NCI-H2196 (cell line): ENCODE data around the gene PDE9A.

ENCODE experiments used
- DNase-seq: peaks from one replicate; lab custom pipeline; 2025; ENCODE audit not compliant: unreplicated experiment; lab: John Stamatoyannopoulos, UW

PDE9A gene

GRCh38 chr21:42753804-42754203, 100.4 kb downstream of the PDE9A start:
- no peak for DNase-seq

DNA sequence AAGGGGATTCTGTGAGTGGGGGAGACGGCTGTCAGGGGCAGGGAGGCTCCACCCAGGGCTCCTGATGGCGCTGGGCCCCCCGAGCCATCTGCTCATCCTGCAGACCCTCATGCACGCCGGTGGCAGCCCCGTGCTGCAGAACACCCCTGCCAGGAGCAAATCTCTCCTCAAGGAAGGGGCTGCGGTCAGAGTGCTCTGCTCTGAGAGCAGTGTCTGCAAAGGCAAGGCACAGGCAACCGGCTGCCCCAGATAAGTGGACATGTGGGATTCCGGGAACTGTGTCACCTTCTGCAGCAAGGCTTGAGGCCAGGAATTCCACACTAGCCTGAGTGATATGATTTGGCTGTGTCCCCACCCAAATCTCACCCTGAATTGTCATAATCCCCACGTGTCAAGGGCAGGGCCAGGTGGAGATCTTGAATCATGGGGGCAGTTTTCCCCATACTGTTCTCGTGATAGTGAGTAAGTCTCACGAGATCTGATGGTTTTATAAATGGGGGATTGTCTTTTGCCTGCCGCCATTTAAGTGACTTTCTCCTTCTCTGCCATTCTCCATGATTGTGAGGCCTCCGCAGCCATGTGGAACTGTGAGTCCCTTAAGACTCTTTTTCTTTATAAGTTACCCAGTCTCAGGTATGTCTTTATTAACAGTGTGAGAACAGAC, 101.0 kb downstream of the PDE9A start:
- no peak for DNase-seq

- DNase-seq = no peak
Measured at GRCh38 chr21:42755031-42755665, 101.7 kb downstream of the PDE9A start.

GRCh38 chr21:42755766-42756579, 102.6 kb downstream of the PDE9A start:
- no peak for DNase-seq

- no peak for DNase-seq
Measured at GRCh38 chr21:42756580-42757250, 103.3 kb downstream of the PDE9A start.

GRCh38 chr21:42757422-42757821, 104.0 kb downstream of the PDE9A start:
- no peak for DNase-seq

- no peak for DNase-seq
Measured at GRCh38 chr21:42757826-42758655, 104.6 kb downstream of the PDE9A start.

DNA sequence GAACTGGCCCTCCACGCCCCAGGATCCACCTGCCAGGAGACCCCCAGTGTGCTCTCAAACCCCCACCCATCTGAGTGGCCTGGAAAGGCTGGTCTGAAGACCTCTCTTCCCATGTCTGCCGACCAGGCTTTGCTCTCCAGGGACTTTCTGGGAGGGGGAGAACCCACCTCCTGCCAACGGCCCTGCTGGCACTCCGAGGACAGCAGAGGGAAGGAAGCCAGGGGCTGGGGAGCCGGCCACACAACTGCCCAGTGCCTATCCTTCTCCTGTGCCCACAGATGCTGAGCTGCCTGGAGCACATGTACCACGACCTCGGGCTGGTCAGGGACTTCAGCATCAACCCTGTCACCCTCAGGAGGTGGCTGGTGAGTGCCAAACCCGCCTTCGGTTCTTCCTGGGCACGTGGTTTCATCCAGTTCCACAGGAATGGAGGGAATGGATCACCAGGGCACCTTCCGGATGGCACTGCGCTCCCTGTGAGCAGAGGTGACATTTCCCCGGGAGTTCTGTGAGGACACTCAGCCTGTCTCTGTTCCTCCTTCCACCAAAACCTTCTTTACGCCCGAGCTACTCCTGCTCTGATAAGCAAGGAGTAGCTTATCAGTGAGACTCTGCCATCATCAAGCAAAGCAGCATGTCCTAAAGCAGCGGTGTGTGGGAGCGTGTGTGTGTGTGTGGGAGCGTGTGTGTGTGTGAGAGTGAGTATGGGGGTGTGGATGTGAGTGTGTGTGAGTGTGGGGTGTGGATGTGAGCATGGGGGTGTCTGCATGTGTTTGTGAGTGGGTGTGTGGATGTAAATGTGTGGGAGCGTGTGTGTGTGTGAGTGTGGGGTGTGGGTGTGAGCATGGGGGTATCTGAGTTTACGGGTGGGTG, 105.5 kb downstream of the PDE9A start:
- DNase-seq = no peak

DNA sequence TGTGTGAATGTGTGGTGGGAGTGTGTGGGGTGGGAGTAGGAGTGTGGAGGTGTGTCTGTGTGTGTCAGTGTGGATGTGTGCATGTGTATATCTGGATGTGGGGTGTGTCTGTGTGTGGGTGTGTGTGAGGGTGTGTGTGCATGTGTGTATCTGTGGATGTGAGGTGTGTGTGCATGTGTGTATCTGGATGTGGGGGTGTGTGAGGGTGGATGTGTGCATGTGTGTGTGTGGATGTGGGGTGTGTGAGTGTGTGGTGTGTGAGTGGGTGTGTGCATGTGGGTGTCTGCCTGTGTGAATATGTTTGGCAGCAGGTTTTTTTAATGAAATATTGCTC, 106.1 kb downstream of the PDE9A start:
- DNase-seq = no peak

- no peak for DNase-seq
Measured at GRCh38 chr21:42760361-42760950, 107.0 kb downstream of the PDE9A start.

GRCh38 chr21:42760951-42761751, 107.7 kb downstream of the PDE9A start:
- no peak for DNase-seq

DNA sequence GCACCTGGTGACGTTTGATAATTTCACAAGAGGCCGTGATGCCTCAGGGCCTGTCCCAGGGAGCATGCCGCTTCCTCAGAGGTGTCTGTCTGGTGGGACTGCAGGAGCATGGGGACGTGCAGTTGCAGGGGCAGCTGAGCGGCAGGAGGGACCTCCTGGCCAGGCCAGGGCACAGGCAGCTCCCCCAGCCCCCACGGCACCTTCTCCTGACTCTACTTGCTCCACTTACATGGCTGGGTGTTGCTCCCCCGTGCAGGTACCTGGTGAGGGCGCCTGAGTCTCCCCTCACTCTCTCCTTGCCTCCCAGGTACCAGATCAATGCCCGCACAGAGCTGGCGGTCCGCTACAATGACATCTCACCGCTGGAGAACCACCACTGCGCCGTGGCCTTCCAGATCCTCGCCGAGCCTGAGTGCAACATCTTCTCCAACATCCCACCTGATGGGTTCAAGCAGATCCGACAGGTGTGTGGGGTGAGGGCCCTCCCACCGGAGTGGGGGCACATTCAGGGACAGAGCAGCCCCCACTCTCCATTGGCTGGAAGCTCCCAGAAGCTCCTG, 108.4 kb downstream of the PDE9A start:
- no peak for DNase-seq

- no peak for DNase-seq
Measured at GRCh38 chr21:42763581-42764442, 110.4 kb downstream of the PDE9A start.

DNA sequence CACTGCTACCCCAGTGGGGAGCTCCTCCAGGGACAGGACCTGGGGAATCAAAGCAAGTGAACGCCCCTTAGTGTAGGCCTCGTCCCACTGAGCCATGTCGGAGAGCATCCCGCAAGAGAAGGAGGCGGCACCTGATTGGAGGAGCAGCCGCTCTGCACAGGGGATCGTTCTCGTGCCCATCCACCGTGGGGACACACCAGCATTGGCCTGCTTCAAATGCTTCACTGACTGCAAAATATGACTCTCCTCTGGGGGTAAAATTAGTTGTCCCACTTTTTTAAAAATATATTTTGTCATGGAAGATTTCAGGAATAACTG, 111.0 kb downstream of the PDE9A start:
- DNase-seq = no peak

- no peak for DNase-seq
Measured at GRCh38 chr21:42764883-42765282, 111.5 kb downstream of the PDE9A start.

- DNase-seq = no peak
Measured at GRCh38 chr21:42765656-42766055, 112.2 kb downstream of the PDE9A start.

- DNase-seq = no peak
Measured at GRCh38 chr21:42766739-42767560, 113.5 kb downstream of the PDE9A start.
